Measurements from ENCODE around the gene SPEF1. TPM values are rescaled to one million over a fixed set of nuclear protein-coding genes. Genes with fewer than 3 reads are reported as not detected.

The SPEF1 gene
- total RNA-seq, 1 experiment from 2014 or later, result not detected

GRCh38 chr20:3801846-3802245 lies 20.6 kb upstream of the SPEF1 start:
- peaks cover 45% of the 10 kb centered on the region for H3K4me1 ChIP-seq
- no TSS peak for BruUV-seq (replicated peaks)
- intact Hi-C loops (cut with micrococcal nuclease; ENCODE audit: unreplicated experiment), result no loop called here
- Mint-ChIP-seq H3K9me3 (ENCODE audit: unreplicated experiment) (no peaks in the 10 kb centered on the region), H3K36me3 (ENCODE audit: insufficient read depth, unreplicated experiment) (peaks cover 48% of the 10 kb centered on the region), H3K4me3 (ENCODE audit: unreplicated experiment) (no peak overlapping the region), H3K27me3 (ENCODE audit: insufficient read depth, unreplicated experiment) (no peaks in the 10 kb centered on the region), H3K27ac (ENCODE audit: unreplicated experiment) (no peak overlapping the region), H3K4me1 (ENCODE audit: low read depth, unreplicated experiment) (peaks cover 26% of the 10 kb centered on the region)
- H3K4me3 ChIP-seq (ENCODE audit: low read depth, low read length), result no peak overlapping the region
- H3K36me3 ChIP-seq (ENCODE audit: control insufficient read depth, insufficient read depth, low read length), result peaks cover 10% of the 10 kb centered on the region
- no peaks in the 10 kb centered on the region for H3K27me3 ChIP-seq (replicated peaks; ENCODE audit: control insufficient read depth, insufficient read depth, low read length)
- POLR2A ChIA-PET, result no interaction called here
- no peak for DNase-seq
- no peaks in the 10 kb centered on the region for H3K9me3 ChIP-seq
- TF ChIP-seq CTCF (IDR thresholded peaks at IDR 0.05; ENCODE audit: insufficient read depth in 1 of 2, low read depth in 1 of 2, low read length in 1 of 2, severe bottlenecking in 1 of 2, unreplicated experiment in 1 of 2), result no peak
- CTCF ChIA-PET, result no interaction called here

DNA sequence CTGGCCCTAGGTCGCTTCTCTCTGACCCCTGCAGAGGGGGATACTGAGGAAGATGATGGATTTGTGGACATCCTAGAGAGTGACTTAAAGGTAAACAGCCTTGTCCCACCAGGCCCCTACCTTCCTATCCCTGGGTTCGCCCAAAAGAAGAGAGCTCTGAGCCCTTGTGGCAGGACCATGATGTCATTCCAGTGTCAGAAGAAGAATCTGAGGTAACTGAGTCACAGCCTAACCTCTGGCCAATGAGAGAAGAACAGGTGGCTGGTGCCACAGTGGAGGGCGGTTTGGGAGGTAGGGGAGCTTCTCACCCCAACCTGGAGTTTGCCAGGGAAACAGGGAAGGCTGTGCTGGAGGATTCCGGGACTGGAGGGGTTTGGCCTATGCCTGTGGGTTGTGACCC lies 20.1 kb upstream of the SPEF1 start:
- no peaks in the 10 kb centered on the region for H3K9me3 ChIP-seq
- no peaks in the 10 kb centered on the region for H3K9me3 Mint-ChIP-seq (ENCODE audit: unreplicated experiment)
- BruUV-seq (replicated peaks), result no TSS peak
- peaks cover 44% of the 10 kb centered on the region for H3K4me1 ChIP-seq
- peaks cover 50% of the 10 kb centered on the region for H3K36me3 Mint-ChIP-seq (ENCODE audit: insufficient read depth, unreplicated experiment)
- H3K27me3 ChIP-seq (replicated peaks; ENCODE audit: control insufficient read depth, insufficient read depth, low read length), result no peaks in the 10 kb centered on the region
- no peak overlapping the region for H3K27ac Mint-ChIP-seq (ENCODE audit: unreplicated experiment)
- CTCF ChIA-PET, result no interaction called here
- POLR2A ChIA-PET, result no interaction called here
- no peak for DNase-seq
- H3K27me3 Mint-ChIP-seq (ENCODE audit: insufficient read depth, unreplicated experiment), result no peaks in the 10 kb centered on the region
- H3K4me3 ChIP-seq (ENCODE audit: low read depth, low read length), result no peak overlapping the region
- no peak overlapping the region for H3K4me3 Mint-ChIP-seq (ENCODE audit: unreplicated experiment)
- intact Hi-C loops (cut with micrococcal nuclease; ENCODE audit: unreplicated experiment), result no loop called here
- peaks cover 10% of the 10 kb centered on the region for H3K36me3 ChIP-seq (ENCODE audit: control insufficient read depth, insufficient read depth, low read length)
- H3K4me1 Mint-ChIP-seq (ENCODE audit: low read depth, unreplicated experiment), result peaks cover 25% of the 10 kb centered on the region
- no peak for TF ChIP-seq CTCF (IDR thresholded peaks at IDR 0.05; ENCODE audit: insufficient read depth in 1 of 2, low read depth in 1 of 2, low read length in 1 of 2, severe bottlenecking in 1 of 2, unreplicated experiment in 1 of 2)

GRCh38 chr20:3800878-3801260 lies 19.6 kb upstream of the SPEF1 start:
- no TSS peak for BruUV-seq (replicated peaks)
- Histone ChIP-seq H3K4me3 (ENCODE audit: low read depth, low read length) (no peak overlapping the region), H3K27me3 (replicated peaks; ENCODE audit: control insufficient read depth, insufficient read depth, low read length) (no peaks in the 10 kb centered on the region), H3K9me3 (no peaks in the 10 kb centered on the region), H3K4me1 (peaks cover 39% of the 10 kb centered on the region), H3K36me3 (ENCODE audit: control insufficient read depth, insufficient read depth, low read length) (peaks cover 10% of the 10 kb centered on the region)
- Mint-ChIP-seq H3K4me3 (ENCODE audit: unreplicated experiment) (no peak overlapping the region), H3K9me3 (ENCODE audit: unreplicated experiment) (no peaks in the 10 kb centered on the region), H3K36me3 (ENCODE audit: insufficient read depth, unreplicated experiment) (peaks cover 45% of the 10 kb centered on the region), H3K4me1 (ENCODE audit: low read depth, unreplicated experiment) (peaks cover 25% of the 10 kb centered on the region), H3K27me3 (ENCODE audit: insufficient read depth, unreplicated experiment) (no peaks in the 10 kb centered on the region), H3K27ac (ENCODE audit: unreplicated experiment) (peak overlapping the region; percentile 70)
- ChIA-PET CTCF (interaction anchor here (2.5 kb wide), 1 partner anchor 18 kb away, joined by 9 read pairs; no protein-coding TSS in a partner anchor), POLR2A (no interaction called here)
- TF ChIP-seq CTCF (IDR thresholded peaks at IDR 0.05; ENCODE audit: insufficient read depth in 1 of 2, low read depth in 1 of 2, low read length in 1 of 2, severe bottlenecking in 1 of 2, unreplicated experiment in 1 of 2), result no peak
- intact Hi-C loops (cut with micrococcal nuclease; ENCODE audit: unreplicated experiment), result loop anchor here (1.0 kb wide), 1 partner anchor 17 kb away; no protein-coding TSS in a partner anchor
- no peak for DNase-seq

Data from Caco-2 (cell line).